GM23338 (cell line): ENCODE measurements around the gene NTRK3.

Source experiments
- CTCF ChIP-seq, 2 experiments: fragments of 200-600 bp in 1 of 2; sonication (generic) in 1 of 2; conservative IDR thresholded peaks; 2 replicates each; pipeline versions ENCODE4 v1.5.1 to v1.6.1; 2016 to 2017; ENCODE audit warnings: antibody characterized with exemption in 2 of 2, low read depth in 2 of 2, mild to moderate bottlenecking in 2 of 2, moderate library complexity in 1 of 2
- EZH2 ChIP-seq: fragments of 200-600 bp; sonication (generic); IDR thresholded peaks from one replicate; pipeline ENCODE4 v1.8.0; 2017; ENCODE audit warnings: antibody characterized with exemption, mild to moderate bottlenecking, low read depth; ENCODE audit not compliant: unreplicated experiment
- EZH2phosphoT487 ChIP-seq: fragments of 200-600 bp; sonication (generic); IDR thresholded peaks from one replicate; pipeline ENCODE4 v1.8.1; 2018; ENCODE audit warnings: antibody characterized with exemption; ENCODE audit not compliant: unreplicated experiment
- POLR2AphosphoS5 ChIP-seq: IDR thresholded peaks from 2 replicates; pipeline ENCODE4 v1.6.1; 2016; ENCODE audit warnings: antibody characterized with exemption, low read depth
- TF ChIP-seq, protein P1 (sequence below): IDR thresholded peaks from one replicate; pipeline ENCODE4 v1.6.1; 2018; ENCODE audit warnings: antibody characterized with exemption; ENCODE audit not compliant: unreplicated experiment

GRCh38 chr15:88029696-88030095 is 226.8 kb downstream of the NTRK3 start:
- TF ChIP-seq CTCF (conservative IDR thresholded peaks at IDR 0.05; ENCODE audit: low read depth in 2 of 2): no peak
- no peak for TF ChIP-seq EZH2phosphoT487
- TF ChIP-seq POLR2AphosphoS5: no peak
- TF ChIP-seq EZH2: no peak
- TF ChIP-seq, protein P1, sequence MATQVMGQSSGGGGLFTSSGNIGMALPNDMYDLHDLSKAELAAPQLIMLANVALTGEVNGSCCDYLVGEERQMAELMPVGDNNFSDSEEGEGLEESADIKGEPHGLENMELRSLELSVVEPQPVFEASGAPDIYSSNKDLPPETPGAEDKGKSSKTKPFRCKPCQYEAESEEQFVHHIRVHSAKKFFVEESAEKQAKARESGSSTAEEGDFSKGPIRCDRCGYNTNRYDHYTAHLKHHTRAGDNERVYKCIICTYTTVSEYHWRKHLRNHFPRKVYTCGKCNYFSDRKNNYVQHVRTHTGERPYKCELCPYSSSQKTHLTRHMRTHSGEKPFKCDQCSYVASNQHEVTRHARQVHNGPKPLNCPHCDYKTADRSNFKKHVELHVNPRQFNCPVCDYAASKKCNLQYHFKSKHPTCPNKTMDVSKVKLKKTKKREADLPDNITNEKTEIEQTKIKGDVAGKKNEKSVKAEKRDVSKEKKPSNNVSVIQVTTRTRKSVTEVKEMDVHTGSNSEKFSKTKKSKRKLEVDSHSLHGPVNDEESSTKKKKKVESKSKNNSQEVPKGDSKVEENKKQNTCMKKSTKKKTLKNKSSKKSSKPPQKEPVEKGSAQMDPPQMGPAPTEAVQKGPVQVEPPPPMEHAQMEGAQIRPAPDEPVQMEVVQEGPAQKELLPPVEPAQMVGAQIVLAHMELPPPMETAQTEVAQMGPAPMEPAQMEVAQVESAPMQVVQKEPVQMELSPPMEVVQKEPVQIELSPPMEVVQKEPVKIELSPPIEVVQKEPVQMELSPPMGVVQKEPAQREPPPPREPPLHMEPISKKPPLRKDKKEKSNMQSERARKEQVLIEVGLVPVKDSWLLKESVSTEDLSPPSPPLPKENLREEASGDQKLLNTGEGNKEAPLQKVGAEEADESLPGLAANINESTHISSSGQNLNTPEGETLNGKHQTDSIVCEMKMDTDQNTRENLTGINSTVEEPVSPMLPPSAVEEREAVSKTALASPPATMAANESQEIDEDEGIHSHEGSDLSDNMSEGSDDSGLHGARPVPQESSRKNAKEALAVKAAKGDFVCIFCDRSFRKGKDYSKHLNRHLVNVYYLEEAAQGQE: no peak
